SK-N-MC (cell line): ENCODE results near the gene USP6.
"Not testable (repeated sequence)": the region's sequence is repeated elsewhere in the genome, so short reads cannot be mapped to it uniquely, and the experiment has no call there.

Experiments
- EZH2 ChIP-seq: fragments of 200-600 bp; sonication (generic); IDR thresholded peaks from one replicate; pipeline ENCODE4 v1.6.1; 2017; ENCODE audit warnings: antibody characterized with exemption
- FOXP2 ChIP-seq: optimal IDR thresholded peaks from 2 replicates; pipeline ENCODE3; 2011; ENCODE audit warnings: mild to moderate bottlenecking, moderate library complexity; ENCODE audit not compliant: insufficient read depth; ENCODE audit errors: extremely low read length, control extremely low read depth
- POLR2AphosphoS5 ChIP-seq: IDR thresholded peaks from 2 replicates; pipeline ENCODE4 v1.6.1; 2012; ENCODE audit warnings: mild to moderate bottlenecking, low read depth, low read length, borderline replicate concordance

GRCh38 chr17:5120436-5121185 lies 4.8 kb downstream of the USP6 start:
- TF ChIP-seq POLR2AphosphoS5, EZH2, FOXP2: not testable (repeated sequence)
